IMR-90 (cell line): ENCODE results near the gene OR2T12.
"Not testable (repeated sequence)": the region's sequence is repeated elsewhere in the genome, so short reads cannot be mapped to it uniquely, and the experiment has no call there.

Experiments used
- BHLHE40 ChIP-seq: fragments of 150-350 bp; IDR thresholded peaks from 2 replicates; pipeline ENCODE4 v1.6.1; 2016; ENCODE audit warnings: mild to moderate bottlenecking, low read depth, low read length
- MAZ ChIP-seq: IDR thresholded peaks from 2 replicates; pipeline ENCODE4 v1.6.1; 2012; ENCODE audit warnings: low read depth, mild to moderate bottlenecking, low read length, improper control_type of control experiment, moderate library complexity, borderline replicate concordance
- POLR2A ChIP-seq: IDR thresholded peaks from 2 replicates; pipeline ENCODE4 v1.6.1; 2012; ENCODE audit warnings: mild to moderate bottlenecking, low read depth, low read length
- SMC3 ChIP-seq: fragments of 150-350 bp; IDR thresholded peaks from 2 replicates; pipeline ENCODE4 v1.6.1; 2016; ENCODE audit warnings: low read depth, mild to moderate bottlenecking, antibody characterized with exemption, low read length, moderate library complexity
- TF ChIP-seq, protein P1 (sequence below): conservative IDR thresholded peaks from 2 replicates; pipeline ENCODE4 v1.5.1; 2012; ENCODE audit warnings: mild to moderate bottlenecking, low read depth, low read length, improper control_type of control experiment

DNA sequence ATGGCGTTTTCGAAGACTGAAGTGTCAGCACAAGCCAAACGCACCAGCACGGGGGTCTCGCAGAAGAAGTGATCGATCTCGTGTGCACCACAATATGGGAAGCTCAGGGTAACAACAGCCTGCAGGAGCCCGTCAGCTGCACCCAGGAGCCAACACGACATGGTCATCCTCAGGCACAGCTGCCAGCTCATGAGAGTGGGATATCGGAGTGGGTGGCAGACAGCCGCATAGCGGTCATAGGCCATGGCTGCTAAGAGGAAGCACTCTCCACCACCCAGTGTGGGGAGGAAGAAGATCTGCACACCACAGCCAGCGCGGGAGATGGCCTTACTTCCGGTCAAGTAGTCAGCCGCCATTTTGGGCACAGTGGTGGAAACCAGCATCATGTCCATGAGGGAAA is 30.0 kb downstream of the OR2T12 start:
- not testable (repeated sequence) for TF ChIP-seq BHLHE40, MAZ, SMC3, POLR2A
- TF ChIP-seq, protein P1, sequence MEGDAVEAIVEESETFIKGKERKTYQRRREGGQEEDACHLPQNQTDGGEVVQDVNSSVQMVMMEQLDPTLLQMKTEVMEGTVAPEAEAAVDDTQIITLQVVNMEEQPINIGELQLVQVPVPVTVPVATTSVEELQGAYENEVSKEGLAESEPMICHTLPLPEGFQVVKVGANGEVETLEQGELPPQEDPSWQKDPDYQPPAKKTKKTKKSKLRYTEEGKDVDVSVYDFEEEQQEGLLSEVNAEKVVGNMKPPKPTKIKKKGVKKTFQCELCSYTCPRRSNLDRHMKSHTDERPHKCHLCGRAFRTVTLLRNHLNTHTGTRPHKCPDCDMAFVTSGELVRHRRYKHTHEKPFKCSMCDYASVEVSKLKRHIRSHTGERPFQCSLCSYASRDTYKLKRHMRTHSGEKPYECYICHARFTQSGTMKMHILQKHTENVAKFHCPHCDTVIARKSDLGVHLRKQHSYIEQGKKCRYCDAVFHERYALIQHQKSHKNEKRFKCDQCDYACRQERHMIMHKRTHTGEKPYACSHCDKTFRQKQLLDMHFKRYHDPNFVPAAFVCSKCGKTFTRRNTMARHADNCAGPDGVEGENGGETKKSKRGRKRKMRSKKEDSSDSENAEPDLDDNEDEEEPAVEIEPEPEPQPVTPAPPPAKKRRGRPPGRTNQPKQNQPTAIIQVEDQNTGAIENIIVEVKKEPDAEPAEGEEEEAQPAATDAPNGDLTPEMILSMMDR, result not testable (repeated sequence)
